ENCODE measurements around the gene UCP3. TPM values are rescaled to one million over a fixed set of nuclear protein-coding genes. Genes with fewer than 3 reads are reported as not detected.
A peak's percentile ranks its signal among the peaks of the same experiment; 100 is the strongest.

The UCP3 gene
- total RNA-seq, 1 donor: 1.7 TPM

- no peak overlapping the region for H3K4me3 ChIP-seq (ENCODE audit: low read depth, low read length)
- TF ChIP-seq CTCF (IDR thresholded peaks at IDR 0.05; ENCODE audit: insufficient read depth, low read depth, low read length): no peak
- DNase-seq (ENCODE audit: low read depth): peak; percentile 88
These were observed 10.3 kb upstream of the UCP3 start for GRCh38 chr11:74019104-74019738.

DNA sequence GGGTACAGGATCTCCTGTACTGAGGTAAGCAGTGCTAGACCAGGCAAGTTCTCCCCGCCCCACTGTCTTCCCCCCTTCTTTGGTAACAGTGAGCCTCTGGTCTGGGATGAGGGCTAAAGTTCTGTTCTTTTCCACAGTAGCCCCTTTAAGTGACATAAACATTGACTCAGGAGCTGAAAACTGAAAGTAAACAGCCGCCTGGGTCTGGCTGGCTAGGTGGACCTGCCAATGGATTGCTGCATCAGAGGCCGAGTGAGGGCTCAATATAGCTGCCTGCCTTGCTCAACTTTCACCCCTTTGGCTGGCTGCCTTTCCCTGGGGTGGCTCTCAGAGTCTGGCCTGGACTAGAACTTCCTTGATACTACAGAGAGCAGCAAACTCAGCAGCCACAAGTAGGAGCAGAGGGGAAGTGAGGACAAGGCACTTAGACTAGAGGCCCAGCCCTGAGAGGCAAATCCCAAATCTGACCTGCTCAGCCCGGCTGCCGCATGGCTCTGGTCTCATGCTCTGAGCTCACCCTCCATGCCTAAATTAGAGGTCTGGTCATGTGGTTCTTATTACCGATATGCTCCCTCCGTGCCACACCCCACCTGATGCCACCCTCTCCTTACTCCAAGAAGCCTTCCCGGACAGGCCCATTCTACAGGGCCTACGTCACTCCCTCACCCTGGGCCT is 9.6 kb upstream of the UCP3 start:
- TF ChIP-seq CTCF (IDR thresholded peaks at IDR 0.05; ENCODE audit: insufficient read depth, low read depth, low read length): no peak
- DNase-seq (ENCODE audit: low read depth): peak; percentile 97
- no peak overlapping the region for H3K4me3 ChIP-seq (ENCODE audit: low read depth, low read length)

- no peak for DNase-seq (ENCODE audit: low read depth)
- no peak for TF ChIP-seq CTCF (IDR thresholded peaks at IDR 0.05; ENCODE audit: insufficient read depth, low read depth, low read length)
- H3K4me3 ChIP-seq (ENCODE audit: low read depth, low read length): no peak overlapping the region
These were observed 8.7 kb upstream of the UCP3 start for GRCh38 chr11:74017631-74018030.

- TF ChIP-seq CTCF (IDR thresholded peaks at IDR 0.05; ENCODE audit: insufficient read depth, low read depth, low read length): no peak
- no peak for DNase-seq (ENCODE audit: low read depth)
- no peak overlapping the region for H3K4me3 ChIP-seq (ENCODE audit: low read depth, low read length)
These were observed 7.2 kb upstream of the UCP3 start for GRCh38 chr11:74015919-74016684.

GRCh38 chr11:74014880-74015279 is 6.0 kb upstream of the UCP3 start:
- no peak for DNase-seq (ENCODE audit: low read depth)

GRCh38 chr11:74013141-74013540 is 4.3 kb upstream of the UCP3 start:
- no peak for TF ChIP-seq CTCF (IDR thresholded peaks at IDR 0.05; ENCODE audit: insufficient read depth, low read depth, low read length)
- no peak for DNase-seq (ENCODE audit: low read depth)
- no peak overlapping the region for H3K4me3 ChIP-seq (ENCODE audit: low read depth, low read length)

More at GRCh38 chr11:74014880-74015279, 6.0 kb upstream of the UCP3 start:
- H3K4me3 ChIP-seq (ENCODE audit: low read depth, low read length): no peak overlapping the region
- TF ChIP-seq CTCF (IDR thresholded peaks at IDR 0.05; ENCODE audit: insufficient read depth, low read depth, low read length): no peak
